HCT116 (cell line): ENCODE measurements around the gene SUCLG2.

Experiments
- CTCF ChIP-seq, 3 experiments: fragments of 200-600 bp in 1 of 3; sonication (generic) in 1 of 3; IDR thresholded peaks in 2 of 3; conservative IDR thresholded peaks in 1 of 3; 2 replicates each; pipeline ENCODE4 v1.5.1; 2012 to 2017; ENCODE audit warnings: low read depth in 2 of 3, low read length in 2 of 3, antibody characterized with exemption in 1 of 3, borderline replicate concordance in 1 of 3, control low read depth in 1 of 3, mild to moderate bottlenecking in 1 of 3, mixed read lengths in 1 of 3, mixed run types in 1 of 3, moderate library complexity in 1 of 3; ENCODE audit not compliant: insufficient read depth in 1 of 3
- EZH2 ChIP-seq: fragments of 200-600 bp; sonication (generic); IDR thresholded peaks from 2 replicates; pipeline ENCODE4 v1.6.1; 2017; ENCODE audit warnings: antibody characterized with exemption, mixed run types
- POLR2A ChIP-seq: IDR thresholded peaks from 2 replicates; pipeline ENCODE4 v1.7.0; 2011; ENCODE audit warnings: borderline replicate concordance; ENCODE audit not compliant: insufficient read depth, insufficient read length; ENCODE audit errors: extremely low read depth
- SIN3A ChIP-seq: IDR thresholded peaks from 2 replicates; pipeline ENCODE4 v1.6.1; 2012; ENCODE audit warnings: low read depth
- TCF7L2 ChIP-seq: IDR thresholded peaks from 2 replicates; pipeline ENCODE4 v1.7.0; 2011; ENCODE audit warnings: borderline replicate concordance, inconsistent platforms; ENCODE audit not compliant: insufficient read depth, insufficient read length; ENCODE audit errors: extremely low read depth
- ZBTB33 ChIP-seq: IDR thresholded peaks from 2 replicates; pipeline ENCODE4 v1.6.1; 2011; ENCODE audit warnings: mild to moderate bottlenecking, low read length, moderate library complexity; ENCODE audit not compliant: insufficient replicate concordance; ENCODE audit errors: extremely low read depth

- TF ChIP-seq TCF7L2 (no peak), CTCF (IDR thresholded peaks at IDR 0.05 in 2 of 3, conservative IDR thresholded peaks at IDR 0.05 in 1 of 3; ENCODE audit: borderline replicate concordance in 1 of 3, insufficient read depth in 1 of 3, low read depth in 2 of 3, low read length in 2 of 3) (no peak), EZH2 (no peak), POLR2A (no peak), SIN3A (no peak), ZBTB33 (no peak)
Measured at GRCh38 chr3:67388738-67389137, 265.7 kb downstream of the SUCLG2 start.
